Measurements from ENCODE around the gene NR2C1.
A peak's percentile ranks its signal among the peaks of the same experiment; 100 is the strongest.

Gene NR2C1

GRCh38 chr12:95083471-95083870 is 10.1 kb upstream of the NR2C1 start:
- Histone ChIP-seq H3K9ac (ENCODE audit: low read length) (peak overlapping the region; percentile 82), H3K9me3 (ENCODE audit: control insufficient read depth, low read length) (no peaks in the 10 kb centered on the region), H3K36me3 (ENCODE audit: control insufficient read depth, insufficient read depth, low read length, severe bottlenecking) (no peaks in the 10 kb centered on the region), H3K4me1 (ENCODE audit: control insufficient read depth, insufficient read depth, low read length) (peaks cover 28% of the 10 kb centered on the region), H3K27me3 (replicated peaks; ENCODE audit: control insufficient read depth, insufficient read depth, low read length) (no peaks in the 10 kb centered on the region), H3K4me3 (ENCODE audit: low read length) (peak overlapping the region; percentile 69)
- DNase-seq (ENCODE audit: low read depth), result peak; percentile 31

GRCh38 chr12:95077341-95077740 is 3.9 kb upstream of the NR2C1 start:
- no peaks in the 10 kb centered on the region for H3K27me3 ChIP-seq (replicated peaks; ENCODE audit: control insufficient read depth, insufficient read depth, low read length)
- no peak overlapping the region for H3K9ac ChIP-seq (ENCODE audit: low read length)
- peak; percentile 20 for DNase-seq (ENCODE audit: low read depth)
- H3K4me3 ChIP-seq (ENCODE audit: low read length), result peak overlapping the region; percentile 6
- no peaks in the 10 kb centered on the region for H3K36me3 ChIP-seq (ENCODE audit: control insufficient read depth, insufficient read depth, low read length, severe bottlenecking)
- no peaks in the 10 kb centered on the region for H3K9me3 ChIP-seq (ENCODE audit: control insufficient read depth, low read length)
- H3K4me1 ChIP-seq (ENCODE audit: control insufficient read depth, insufficient read depth, low read length), result peaks cover 23% of the 10 kb centered on the region

GRCh38 chr12:95074766-95075165 is 1.3 kb upstream of the NR2C1 start:
- no peak for DNase-seq (ENCODE audit: low read depth)
- Histone ChIP-seq H3K9ac (ENCODE audit: low read length) (peak overlapping the region; percentile 2), H3K27me3 (replicated peaks; ENCODE audit: control insufficient read depth, insufficient read depth, low read length) (no peaks in the 10 kb centered on the region), H3K4me1 (ENCODE audit: control insufficient read depth, insufficient read depth, low read length) (peaks cover 23% of the 10 kb centered on the region), H3K9me3 (ENCODE audit: control insufficient read depth, low read length) (no peaks in the 10 kb centered on the region), H3K36me3 (ENCODE audit: control insufficient read depth, insufficient read depth, low read length, severe bottlenecking) (no peaks in the 10 kb centered on the region), H3K4me3 (ENCODE audit: low read length) (no peak overlapping the region)

- H3K36me3 ChIP-seq (ENCODE audit: control insufficient read depth, insufficient read depth, low read length, severe bottlenecking), result no peaks in the 10 kb centered on the region
- peak overlapping the region; percentile 97 for H3K9ac ChIP-seq (ENCODE audit: low read length)
- H3K4me1 ChIP-seq (ENCODE audit: control insufficient read depth, insufficient read depth, low read length), result peaks cover 23% of the 10 kb centered on the region
- H3K9me3 ChIP-seq (ENCODE audit: control insufficient read depth, low read length), result no peaks in the 10 kb centered on the region
- H3K27me3 ChIP-seq (replicated peaks; ENCODE audit: control insufficient read depth, insufficient read depth, low read length), result no peaks in the 10 kb centered on the region
- H3K4me3 ChIP-seq (ENCODE audit: low read length), result peak overlapping the region; percentile 98
- DNase-seq (ENCODE audit: low read depth), result no peak
These were observed 491 bp upstream of the NR2C1 start for GRCh38 chr12:95073698-95074520.

GRCh38 chr12:95070378-95070777 is 3.0 kb downstream of the NR2C1 start:
- DNase-seq (ENCODE audit: low read depth), result no peak
- no peaks in the 10 kb centered on the region for H3K27me3 ChIP-seq (replicated peaks; ENCODE audit: control insufficient read depth, insufficient read depth, low read length)
- no peak overlapping the region for H3K4me3 ChIP-seq (ENCODE audit: low read length)
- H3K9me3 ChIP-seq (ENCODE audit: control insufficient read depth, low read length), result no peaks in the 10 kb centered on the region
- peaks cover 10% of the 10 kb centered on the region for H3K4me1 ChIP-seq (ENCODE audit: control insufficient read depth, insufficient read depth, low read length)
- no peak overlapping the region for H3K9ac ChIP-seq (ENCODE audit: low read length)
- peaks cover 14% of the 10 kb centered on the region for H3K36me3 ChIP-seq (ENCODE audit: control insufficient read depth, insufficient read depth, low read length, severe bottlenecking)

- Histone ChIP-seq H3K9me3 (ENCODE audit: control insufficient read depth, low read length) (no peaks in the 10 kb centered on the region), H3K4me3 (ENCODE audit: low read length) (no peak overlapping the region), H3K36me3 (ENCODE audit: control insufficient read depth, insufficient read depth, low read length, severe bottlenecking) (peaks cover 37% of the 10 kb centered on the region), H3K27me3 (replicated peaks; ENCODE audit: control insufficient read depth, insufficient read depth, low read length) (no peaks in the 10 kb centered on the region), H3K4me1 (ENCODE audit: control insufficient read depth, insufficient read depth, low read length) (no peaks in the 10 kb centered on the region), H3K9ac (ENCODE audit: low read length) (no peak overlapping the region)
- DNase-seq (ENCODE audit: low read depth), result no peak
These were observed 7.1 kb downstream of the NR2C1 start for GRCh38 chr12:95066091-95066855.

GRCh38 chr12:95060951-95061350 is 12.5 kb downstream of the NR2C1 start:
- Histone ChIP-seq H3K9me3 (ENCODE audit: control insufficient read depth, low read length) (no peaks in the 10 kb centered on the region), H3K4me3 (ENCODE audit: low read length) (no peak overlapping the region), H3K4me1 (ENCODE audit: control insufficient read depth, insufficient read depth, low read length) (no peaks in the 10 kb centered on the region), H3K36me3 (ENCODE audit: control insufficient read depth, insufficient read depth, low read length, severe bottlenecking) (peaks cover 74% of the 10 kb centered on the region), H3K27me3 (replicated peaks; ENCODE audit: control insufficient read depth, insufficient read depth, low read length) (no peaks in the 10 kb centered on the region), H3K9ac (ENCODE audit: low read length) (no peak overlapping the region)
- no peak for DNase-seq (ENCODE audit: low read depth)

GRCh38 chr12:95059984-95060383 is 13.4 kb downstream of the NR2C1 start:
- H3K27me3 ChIP-seq (replicated peaks; ENCODE audit: control insufficient read depth, insufficient read depth, low read length), result no peaks in the 10 kb centered on the region
- DNase-seq (ENCODE audit: low read depth), result no peak
- H3K36me3 ChIP-seq (ENCODE audit: control insufficient read depth, insufficient read depth, low read length, severe bottlenecking), result peaks cover 80% of the 10 kb centered on the region
- no peaks in the 10 kb centered on the region for H3K9me3 ChIP-seq (ENCODE audit: control insufficient read depth, low read length)
- no peak overlapping the region for H3K9ac ChIP-seq (ENCODE audit: low read length)
- H3K4me1 ChIP-seq (ENCODE audit: control insufficient read depth, insufficient read depth, low read length), result no peaks in the 10 kb centered on the region
- H3K4me3 ChIP-seq (ENCODE audit: low read length), result no peak overlapping the region

GRCh38 chr12:95057424-95057823 is 16.0 kb downstream of the NR2C1 start:
- H3K4me1 ChIP-seq (ENCODE audit: control insufficient read depth, insufficient read depth, low read length), result peaks cover 2% of the 10 kb centered on the region
- no peaks in the 10 kb centered on the region for H3K9me3 ChIP-seq (ENCODE audit: control insufficient read depth, low read length)
- DNase-seq (ENCODE audit: low read depth), result no peak
- H3K4me3 ChIP-seq (ENCODE audit: low read length), result no peak overlapping the region
- H3K9ac ChIP-seq (ENCODE audit: low read length), result no peak overlapping the region
- H3K36me3 ChIP-seq (ENCODE audit: control insufficient read depth, insufficient read depth, low read length, severe bottlenecking), result peaks cover 78% of the 10 kb centered on the region
- H3K27me3 ChIP-seq (replicated peaks; ENCODE audit: control insufficient read depth, insufficient read depth, low read length), result no peaks in the 10 kb centered on the region

GRCh38 chr12:95055057-95055456 is 18.4 kb downstream of the NR2C1 start:
- no peaks in the 10 kb centered on the region for H3K27me3 ChIP-seq (replicated peaks; ENCODE audit: control insufficient read depth, insufficient read depth, low read length)
- no peak for DNase-seq (ENCODE audit: low read depth)
- peaks cover 67% of the 10 kb centered on the region for H3K36me3 ChIP-seq (ENCODE audit: control insufficient read depth, insufficient read depth, low read length, severe bottlenecking)
- no peak overlapping the region for H3K4me3 ChIP-seq (ENCODE audit: low read length)
- peaks cover 2% of the 10 kb centered on the region for H3K4me1 ChIP-seq (ENCODE audit: control insufficient read depth, insufficient read depth, low read length)
- H3K9me3 ChIP-seq (ENCODE audit: control insufficient read depth, low read length), result no peaks in the 10 kb centered on the region
- no peak overlapping the region for H3K9ac ChIP-seq (ENCODE audit: low read length)

GRCh38 chr12:95054206-95054605 is 19.2 kb downstream of the NR2C1 start:
- Histone ChIP-seq H3K36me3 (ENCODE audit: control insufficient read depth, insufficient read depth, low read length, severe bottlenecking) (peaks cover 59% of the 10 kb centered on the region), H3K9ac (ENCODE audit: low read length) (no peak overlapping the region), H3K27me3 (replicated peaks; ENCODE audit: control insufficient read depth, insufficient read depth, low read length) (no peaks in the 10 kb centered on the region), H3K9me3 (ENCODE audit: control insufficient read depth, low read length) (no peaks in the 10 kb centered on the region), H3K4me3 (ENCODE audit: low read length) (no peak overlapping the region), H3K4me1 (ENCODE audit: control insufficient read depth, insufficient read depth, low read length) (peaks cover 2% of the 10 kb centered on the region)
- no peak for DNase-seq (ENCODE audit: low read depth)

Measured in adipocyte (in vitro differentiated cells).